Measurements from ENCODE around the gene MCRIP1.

DNA sequence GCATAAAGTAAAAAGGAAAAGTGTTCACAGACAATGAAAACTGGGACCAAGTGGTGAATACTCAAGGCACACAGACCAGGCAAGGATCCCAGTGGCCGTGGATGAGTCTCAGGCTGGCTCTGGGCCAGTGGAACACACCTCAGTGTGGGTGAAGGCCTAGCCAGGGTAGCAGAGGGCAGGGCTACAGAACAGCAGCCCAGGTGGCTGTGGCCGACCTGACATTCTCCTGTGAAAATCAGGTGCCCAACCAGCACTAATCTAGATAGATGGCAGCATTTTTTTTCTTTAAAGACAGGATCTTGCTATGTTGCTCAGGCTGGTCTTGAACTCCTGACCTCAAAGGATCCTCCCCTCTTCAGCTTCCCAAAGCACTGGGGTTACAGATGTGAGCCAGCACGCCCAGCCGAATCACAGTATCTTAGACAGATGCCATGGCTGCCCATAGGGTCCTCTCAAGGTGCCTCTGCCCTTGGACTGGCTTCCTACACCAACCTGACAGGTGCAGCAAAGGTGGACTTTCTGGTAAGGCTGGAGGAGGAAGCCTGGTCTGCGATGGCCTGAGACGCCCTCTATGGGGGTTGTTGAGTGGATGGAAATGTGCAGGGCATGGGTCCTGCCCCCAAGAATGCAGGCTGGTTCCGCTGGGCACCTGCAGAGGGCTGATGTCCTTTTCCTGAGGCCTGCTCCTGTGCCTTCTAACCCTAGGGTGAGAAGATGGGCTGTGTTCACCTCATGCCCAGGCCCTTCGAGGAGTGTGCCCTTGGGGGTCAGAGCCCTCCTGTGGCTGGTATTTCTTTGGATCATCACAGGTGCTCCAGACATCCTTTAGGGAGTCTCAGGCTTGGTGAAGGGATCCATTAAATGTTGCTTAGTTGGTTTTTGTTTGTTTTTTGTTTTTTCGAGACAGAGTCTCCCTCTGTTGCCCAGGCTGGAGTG, 31.0 kb upstream of the MCRIP1 start:
- no peak for TF ChIP-seq POLR2A (IDR thresholded peaks at IDR 0.05; ENCODE audit: control extremely low read depth in 1 of 2, low read depth in 2 of 2, low read length in 2 of 2)
- TF ChIP-seq, protein P1, sequence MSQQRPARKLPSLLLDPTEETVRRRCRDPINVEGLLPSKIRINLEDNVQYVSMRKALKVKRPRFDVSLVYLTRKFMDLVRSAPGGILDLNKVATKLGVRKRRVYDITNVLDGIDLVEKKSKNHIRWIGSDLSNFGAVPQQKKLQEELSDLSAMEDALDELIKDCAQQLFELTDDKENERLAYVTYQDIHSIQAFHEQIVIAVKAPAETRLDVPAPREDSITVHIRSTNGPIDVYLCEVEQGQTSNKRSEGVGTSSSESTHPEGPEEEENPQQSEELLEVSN (IDR thresholded peaks at IDR 0.05) = no peak
- no peak for TF ChIP-seq CHD1 (IDR thresholded peaks at IDR 0.05; ENCODE audit: low read depth, low read length)

All from H1 (cell line).